HG03439 (cell line): ENCODE data around the gene HDGFL3.

Experiments
- ATAC-seq: cut with Tn5 transposase; IDR thresholded peaks from one replicate; pipeline ENCODE4 v1.9.1; 2021; ENCODE audit warnings: mild to moderate bottlenecking, moderate library complexity; ENCODE audit not compliant: unreplicated experiment

Gene HDGFL3

DNA sequence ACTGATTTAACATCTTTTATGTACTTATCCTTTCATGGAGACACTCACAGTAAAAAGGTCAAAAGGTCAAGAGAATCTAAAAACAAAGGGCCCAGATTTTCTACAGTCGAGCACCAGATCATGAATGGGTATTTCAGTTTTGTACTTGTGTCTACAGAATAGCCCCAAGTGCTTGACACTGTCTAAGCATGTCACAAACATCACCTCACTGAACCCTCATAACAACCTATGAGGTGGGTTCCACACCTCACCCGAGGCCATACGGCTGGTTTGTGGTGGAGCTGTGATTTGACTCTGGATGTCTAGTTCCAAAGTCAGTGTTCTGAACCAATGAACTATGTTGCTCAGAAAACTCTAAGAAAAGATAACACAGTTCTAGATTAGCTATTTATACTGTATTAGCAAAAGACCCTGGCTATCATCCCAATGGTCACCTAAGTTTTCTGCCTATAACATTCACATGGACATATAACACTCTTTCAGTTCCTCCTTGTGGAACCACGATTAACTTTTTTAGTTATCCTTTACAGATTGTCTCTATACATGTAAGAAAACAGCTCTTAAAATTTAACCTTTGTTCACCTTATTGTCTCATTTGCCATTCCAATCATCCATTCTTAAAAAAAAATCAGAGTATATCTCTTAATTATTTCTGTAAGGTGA, 74.6 kb downstream of the HDGFL3 start:
- no peak for ATAC-seq

DNA sequence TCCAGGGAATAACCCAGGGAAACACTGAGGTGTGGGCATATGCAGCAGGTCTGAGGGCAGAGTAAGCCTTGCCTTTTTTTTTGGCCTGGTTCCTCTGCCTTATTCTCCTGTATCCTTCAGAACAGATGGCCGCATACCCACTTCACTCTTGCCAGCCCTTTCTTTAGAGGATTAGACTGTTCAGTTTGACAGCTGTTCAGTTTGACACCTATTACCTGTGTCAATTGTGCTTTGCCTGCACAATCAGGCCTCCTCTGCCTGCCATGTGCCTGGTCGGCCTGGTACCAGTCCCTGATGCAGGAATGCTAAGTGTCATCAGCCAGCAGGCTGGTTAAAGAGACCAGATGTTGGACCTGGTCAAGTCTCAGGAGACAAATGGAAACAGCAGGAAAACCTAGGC, 77.8 kb downstream of the HDGFL3 start:
- no peak for ATAC-seq

DNA sequence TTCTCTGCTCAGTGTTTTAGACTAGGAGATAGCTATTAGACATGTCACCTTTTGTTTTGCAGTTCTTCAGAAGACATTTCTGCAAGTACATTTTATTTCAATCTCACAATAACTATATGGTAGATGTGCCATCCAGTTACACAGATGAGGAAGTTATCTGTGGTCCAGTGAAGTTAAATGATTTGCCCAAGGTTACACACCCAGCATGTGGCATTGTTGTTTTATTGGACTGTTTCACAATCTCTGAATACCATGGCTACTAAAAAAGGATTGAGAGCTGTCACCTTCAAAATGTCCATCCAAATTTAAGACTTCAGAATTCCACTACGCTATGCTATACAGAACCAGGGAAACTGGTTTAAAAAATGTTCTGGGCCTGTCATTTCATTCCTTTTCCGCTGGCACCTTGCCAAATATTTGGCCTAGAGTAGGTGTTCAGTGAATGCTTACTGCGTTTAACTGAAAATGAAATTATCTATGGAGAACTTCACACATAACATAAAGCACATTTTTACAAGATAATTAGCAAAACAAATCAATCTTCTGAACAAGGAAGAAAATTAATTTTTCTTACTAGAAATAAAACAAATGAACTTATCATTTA, 80.0 kb downstream of the HDGFL3 start:
- no peak for ATAC-seq

DNA sequence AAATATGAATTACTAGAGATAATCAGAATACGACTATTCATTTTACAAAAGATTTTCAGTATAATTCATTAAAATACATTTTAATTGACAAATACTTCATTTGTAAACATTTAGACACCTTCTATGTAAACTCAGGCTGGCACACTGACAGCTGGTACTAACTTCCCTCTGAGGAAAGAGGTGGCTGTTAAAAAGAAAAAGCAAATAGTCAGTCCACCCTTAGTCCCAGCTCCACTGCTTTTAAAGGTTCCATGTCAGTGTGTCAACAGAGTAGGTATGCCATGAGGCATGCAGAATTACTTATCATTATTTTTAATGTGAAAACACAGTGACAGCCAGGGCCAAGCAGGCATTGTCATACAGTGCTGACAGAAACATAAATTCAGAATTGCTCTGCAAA, 84.1 kb downstream of the HDGFL3 start:
- no peak for ATAC-seq

DNA sequence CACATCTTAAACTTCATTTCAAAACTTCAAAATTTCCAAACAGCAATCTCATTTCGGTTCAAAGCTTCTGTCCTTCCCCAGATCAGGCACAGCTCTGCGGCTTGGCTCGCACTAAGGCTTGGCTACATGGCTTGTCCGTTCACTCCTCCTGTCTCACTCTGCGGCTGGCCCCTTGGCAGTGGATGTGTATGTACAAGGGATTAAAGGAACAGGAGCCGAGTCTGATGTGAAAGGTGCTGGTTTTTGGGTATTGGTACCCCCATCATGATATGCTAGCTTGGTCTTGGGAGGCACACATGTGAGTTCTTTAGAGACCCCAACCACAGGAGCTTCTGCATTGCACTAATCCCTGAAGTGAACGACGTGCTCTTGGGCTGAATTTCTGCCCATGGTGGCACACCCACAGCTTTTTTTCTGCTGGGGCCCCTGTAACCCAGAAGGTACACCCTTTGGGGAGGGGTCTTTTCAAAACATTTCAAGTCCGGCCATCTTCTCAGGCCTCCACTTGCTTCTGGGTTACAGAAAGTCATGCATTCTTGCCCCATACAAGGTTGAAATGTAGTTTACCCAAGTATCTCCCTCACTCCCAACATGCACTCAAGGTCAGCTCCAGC, 87.5 kb downstream of the HDGFL3 start:
- ATAC-seq = no peak

DNA sequence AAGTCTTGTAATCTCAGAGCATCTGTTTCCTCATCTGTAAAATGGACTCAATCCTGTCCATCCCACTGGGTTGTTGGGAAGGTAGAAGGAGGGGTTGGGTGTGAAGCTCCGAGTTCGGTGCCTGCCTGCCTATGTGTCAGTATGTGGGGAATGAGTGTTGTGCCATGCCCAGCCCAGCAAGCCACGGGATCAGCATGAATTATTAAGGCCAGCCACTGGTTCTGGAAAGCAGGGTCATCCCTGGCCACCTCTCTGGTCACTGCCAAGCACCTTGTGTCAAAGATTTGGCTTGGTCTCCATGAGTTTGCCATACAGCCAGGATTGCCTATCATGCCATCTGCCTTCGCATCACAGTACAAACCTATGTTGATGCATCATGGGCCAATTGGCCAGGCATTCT, 88.7 kb downstream of the HDGFL3 start:
- ATAC-seq = no peak

DNA sequence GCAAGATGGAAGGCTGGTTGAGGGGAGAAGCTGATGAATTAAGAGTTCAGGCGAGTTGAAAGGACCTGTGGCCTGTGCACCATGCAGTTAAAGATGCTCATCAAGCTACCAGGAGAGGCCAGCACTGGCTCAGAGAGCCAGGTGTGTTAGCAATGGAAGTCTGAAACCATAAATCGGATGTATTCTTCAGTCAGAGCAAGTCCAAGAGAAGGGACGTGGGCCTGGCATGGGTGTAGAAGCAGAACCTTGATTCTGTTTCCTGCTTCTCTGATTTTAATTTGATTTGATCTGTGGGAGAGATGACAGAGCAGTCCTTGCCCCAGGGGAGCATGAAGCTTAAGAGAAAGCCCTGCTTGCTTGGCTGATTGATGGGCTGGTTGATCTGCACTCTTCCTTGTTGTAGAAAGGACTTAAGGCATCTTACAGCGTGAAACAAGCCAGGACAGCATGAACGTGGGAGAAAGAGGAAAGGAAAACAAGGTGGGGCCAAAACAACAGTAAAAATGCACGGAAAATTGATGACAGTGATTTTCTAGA, 89.3 kb downstream of the HDGFL3 start:
- no peak for ATAC-seq

DNA sequence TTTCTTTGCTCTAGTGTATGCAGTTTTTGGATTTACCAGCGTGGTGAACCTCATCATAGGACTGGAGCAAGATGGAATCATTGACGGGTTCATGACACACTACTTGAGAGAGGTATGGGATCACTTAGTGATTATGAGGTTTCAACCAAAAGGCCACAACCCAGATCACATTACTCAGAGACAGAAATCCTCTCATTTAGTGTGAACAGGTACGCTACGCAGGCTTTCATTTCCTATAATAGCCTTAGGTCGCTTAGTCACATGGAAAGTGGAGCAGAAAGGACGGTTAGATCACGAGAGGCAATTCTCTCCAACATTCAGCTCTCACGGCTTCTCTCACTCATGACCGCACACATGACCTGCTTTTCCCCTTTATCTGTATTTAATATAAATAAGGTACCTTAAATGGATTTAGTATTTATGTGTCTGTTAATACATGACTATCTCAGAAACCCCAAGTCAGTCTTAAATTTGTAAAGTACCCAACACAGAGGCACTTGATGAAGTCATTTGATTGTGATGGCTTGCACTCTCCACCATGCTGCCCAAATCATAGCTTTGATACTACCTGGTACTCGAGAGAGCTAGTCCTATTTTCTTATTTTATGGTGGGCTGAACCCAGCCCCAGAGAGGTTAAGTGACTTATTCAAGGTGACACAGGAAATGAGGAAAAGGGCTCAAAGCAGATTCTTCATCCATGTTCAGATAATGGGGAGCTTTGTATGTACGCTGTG, 91.6 kb downstream of the HDGFL3 start:
- ATAC-seq = peak; percentile 66

DNA sequence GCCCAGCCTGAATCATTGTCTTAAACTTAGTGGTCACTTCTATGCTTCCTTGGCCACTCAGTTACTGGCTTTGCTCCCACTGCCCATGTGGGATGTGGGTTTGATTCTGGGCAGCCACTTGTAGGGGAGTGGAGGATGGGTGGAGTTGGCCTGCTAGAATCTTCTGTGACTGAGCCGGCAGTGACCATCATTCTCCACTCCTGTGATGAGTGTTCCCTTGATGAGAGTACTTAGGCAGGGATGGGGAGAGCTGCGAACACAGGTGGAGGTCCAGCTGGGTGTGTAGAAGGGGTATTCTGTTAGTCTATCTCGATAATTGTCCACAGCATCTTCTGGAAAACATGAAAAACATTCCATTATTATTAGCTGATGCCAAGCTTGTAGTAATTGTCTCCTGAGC, 92.2 kb downstream of the HDGFL3 start:
- ATAC-seq = peak; percentile 12

DNA sequence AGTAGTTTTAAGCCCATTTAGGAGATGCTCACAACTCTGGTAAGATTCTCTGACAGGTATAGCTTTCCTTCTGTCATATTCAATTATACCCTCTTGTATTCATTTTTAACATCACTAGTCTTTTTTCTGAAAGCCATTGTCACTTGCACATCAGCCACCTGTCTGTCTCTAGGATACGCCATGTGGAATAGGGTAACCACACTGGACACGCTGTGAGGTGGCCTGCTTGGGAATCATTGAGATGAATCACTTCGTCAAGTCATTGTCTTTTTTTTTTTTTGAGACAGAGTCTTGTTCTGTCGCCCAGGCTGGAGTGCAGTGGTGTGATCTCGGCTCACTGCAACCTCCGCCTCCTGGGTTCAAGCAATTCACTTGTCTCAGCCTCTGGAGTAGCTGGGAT, 92.8 kb downstream of the HDGFL3 start:
- no peak for ATAC-seq

DNA sequence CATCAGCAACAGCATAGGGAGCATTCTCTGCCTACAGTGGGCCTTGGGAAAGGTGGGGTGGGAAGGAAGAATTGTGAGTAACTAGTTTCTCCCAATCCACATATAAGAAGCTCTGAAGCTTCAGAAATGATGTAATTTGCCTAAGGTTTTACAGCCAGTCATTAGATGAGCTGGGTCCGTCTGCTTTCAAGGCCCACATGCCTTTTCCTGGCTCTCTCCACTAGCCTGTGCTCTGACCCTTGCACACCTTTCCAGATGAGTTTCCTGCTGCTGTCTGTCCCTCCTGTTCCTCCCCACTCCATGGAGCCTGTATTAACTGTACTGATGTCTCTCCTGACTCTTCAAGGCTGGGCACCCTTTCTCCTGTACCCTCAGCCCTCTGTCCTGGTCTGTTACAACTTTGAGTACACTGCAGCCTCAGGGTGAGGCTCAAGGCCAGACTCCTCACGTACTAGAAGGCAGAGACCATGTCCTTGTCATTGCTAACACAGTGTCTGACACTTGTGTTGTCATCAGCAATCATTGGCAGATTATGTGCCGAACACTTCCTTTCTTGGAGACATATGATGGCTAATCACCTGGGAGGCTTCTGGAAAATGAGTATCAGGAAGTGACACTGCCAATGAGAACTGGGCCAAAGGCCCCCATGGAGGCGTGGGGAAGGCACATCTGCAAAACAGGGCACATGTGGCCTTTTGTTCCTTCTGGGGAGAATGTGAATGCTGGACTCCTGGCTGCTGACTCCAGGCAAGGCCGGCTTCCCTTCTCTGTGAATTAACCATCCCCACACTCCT, 93.5 kb downstream of the HDGFL3 start:
- ATAC-seq = no peak

DNA sequence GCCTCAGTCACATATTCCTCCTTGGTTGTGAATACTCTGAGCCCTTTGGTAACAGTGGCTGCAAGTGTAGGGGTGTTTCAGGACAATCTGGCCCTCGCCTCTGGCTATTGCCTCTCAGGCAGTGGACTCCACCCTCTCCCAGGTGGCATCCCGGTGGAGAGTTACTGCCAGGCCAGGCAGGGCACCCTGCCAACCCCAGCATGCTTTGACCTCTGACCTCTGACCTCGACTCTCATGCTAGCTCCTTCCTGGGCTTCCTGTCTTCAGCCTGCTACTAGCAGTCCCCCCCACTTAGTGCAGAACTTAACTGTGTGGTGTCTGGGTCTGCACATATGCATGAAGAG, 94.7 kb downstream of the HDGFL3 start:
- ATAC-seq = no peak

DNA sequence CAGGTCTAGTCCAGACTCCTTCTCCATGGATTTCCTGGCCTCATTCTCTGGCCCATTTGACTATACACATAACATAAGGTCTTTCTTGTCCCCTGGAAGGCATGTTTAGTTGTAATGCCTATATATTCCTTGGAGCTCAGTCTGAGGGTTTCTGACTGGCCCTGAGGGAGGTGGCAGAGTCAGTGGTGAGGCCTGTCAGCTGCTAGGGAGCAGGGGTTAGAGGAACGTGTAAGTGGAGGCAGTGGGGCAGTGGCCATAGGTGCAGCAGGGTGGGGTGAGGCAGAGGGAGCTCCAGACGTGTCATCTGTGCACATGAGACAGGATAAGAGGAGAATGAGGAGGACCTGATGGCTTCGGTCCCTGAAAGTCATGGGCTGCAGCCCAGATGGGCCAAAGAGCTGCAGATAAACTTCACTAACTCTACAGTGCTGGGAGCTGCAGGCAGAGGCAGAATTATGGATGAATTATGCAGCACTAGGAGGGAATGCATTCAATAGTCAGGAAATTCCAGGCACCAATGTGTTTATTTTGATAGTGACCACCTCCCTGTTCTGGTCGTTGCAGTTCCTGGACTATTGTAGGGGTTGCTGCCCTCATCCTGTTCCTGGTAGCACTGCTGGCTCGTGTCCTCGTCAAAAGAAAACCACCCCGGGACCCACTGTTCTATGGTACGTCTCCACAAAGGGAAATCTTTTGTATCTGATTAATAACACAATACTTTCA, 95.2 kb downstream of the HDGFL3 start:
- ATAC-seq = no peak

DNA sequence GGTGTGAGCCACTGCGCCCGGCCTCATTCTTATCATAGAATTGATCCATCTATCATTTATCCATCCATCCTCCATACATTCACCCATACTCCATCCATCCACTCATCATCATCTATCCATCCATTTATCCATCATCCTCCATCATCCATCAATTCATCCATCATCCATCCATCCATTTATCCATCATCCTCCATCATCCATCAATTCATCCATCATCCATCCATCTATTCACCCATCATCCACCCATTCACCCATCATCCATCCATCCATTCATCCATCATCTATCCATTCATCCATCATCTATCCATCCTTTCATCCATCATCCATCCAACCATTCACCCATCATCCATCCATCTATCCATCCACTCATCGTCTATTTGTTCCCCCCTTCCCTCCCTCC, 96.5 kb downstream of the HDGFL3 start:
- ATAC-seq = no peak

DNA sequence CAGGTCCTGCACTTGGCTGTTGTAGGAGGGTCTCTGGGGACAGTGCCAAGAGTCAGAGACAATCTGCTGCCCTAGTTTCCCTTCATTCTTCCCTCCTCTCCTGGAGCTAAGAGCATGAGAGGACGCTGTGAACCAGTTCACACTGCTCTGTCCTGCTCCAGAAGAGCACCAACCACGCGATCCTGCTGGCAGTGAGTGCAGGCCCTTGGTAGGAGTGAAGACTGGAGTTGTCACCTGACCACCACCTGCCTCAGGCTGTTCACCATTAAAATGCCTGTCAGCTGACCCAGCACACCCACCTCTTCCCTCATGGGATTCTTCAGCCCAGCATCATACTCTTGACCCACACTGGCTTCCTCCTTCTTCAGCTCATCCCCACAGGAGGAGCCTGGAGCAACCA, 97.2 kb downstream of the HDGFL3 start:
- ATAC-seq = no peak

DNA sequence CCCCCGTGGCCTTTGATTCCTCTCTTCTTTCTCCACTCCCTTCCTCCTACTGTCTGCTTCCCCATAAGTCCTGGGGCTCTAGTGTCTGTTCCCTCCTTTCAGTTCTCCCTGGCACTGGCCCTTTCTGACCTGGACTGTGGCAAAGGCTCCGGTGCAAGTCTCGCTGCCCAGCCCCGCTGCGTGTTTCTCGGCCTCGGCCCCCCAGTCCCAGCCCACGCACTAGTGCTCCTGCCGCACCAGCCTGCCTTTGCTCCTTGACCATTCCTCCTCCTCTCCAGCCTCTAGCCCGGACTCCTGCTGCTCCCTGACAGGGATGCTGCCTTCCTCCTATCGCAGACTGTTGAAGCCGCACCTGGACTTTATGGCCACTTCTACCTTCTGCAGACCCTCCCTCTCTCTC, 98.1 kb downstream of the HDGFL3 start:
- no peak for ATAC-seq

DNA sequence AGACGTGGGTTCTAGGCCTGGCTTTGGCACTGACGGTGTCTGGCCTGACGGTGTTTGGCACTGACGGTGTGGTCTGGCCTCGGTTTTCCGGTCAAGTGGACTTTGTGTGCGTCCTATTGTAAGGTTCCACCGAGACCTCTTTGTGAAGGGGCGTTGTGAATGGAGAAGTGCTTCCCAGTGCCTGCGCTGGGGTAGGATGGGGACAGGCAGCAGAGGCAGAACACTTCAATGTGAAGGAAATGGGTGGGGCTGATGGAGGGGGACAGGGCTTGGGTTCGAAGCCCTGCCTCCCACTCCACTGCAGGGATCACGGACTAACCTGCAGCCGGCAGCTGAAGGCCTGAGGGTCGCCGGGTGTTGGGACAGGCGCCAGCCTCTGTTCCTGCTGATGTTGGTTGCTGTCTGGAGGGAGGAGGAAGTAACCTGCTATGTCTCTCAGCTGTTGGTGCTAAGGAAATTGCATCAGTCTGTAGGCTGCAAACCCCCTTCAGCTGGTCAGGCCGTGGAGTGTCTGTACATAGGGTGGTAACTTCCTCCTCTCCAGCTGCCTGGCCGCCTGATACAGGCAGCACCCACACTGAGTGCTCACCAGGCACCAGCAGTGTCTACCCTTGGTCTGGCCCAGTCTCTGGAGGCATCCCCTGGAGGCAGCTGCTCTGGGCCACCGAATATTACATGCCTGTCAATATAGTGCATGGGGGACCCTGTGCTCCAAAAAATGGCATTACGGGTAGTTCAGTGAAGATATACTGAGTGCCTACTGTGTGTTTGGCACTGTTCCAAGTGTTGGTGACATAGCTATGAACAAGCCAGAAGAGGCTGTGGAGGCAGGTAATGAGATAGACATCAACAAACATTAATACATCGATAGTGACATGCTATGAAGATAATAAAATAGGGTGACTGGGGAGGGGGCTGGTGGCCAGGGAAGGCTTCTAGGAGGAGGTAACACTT, 99.1 kb downstream of the HDGFL3 start:
- ATAC-seq = peak; percentile 43

DNA sequence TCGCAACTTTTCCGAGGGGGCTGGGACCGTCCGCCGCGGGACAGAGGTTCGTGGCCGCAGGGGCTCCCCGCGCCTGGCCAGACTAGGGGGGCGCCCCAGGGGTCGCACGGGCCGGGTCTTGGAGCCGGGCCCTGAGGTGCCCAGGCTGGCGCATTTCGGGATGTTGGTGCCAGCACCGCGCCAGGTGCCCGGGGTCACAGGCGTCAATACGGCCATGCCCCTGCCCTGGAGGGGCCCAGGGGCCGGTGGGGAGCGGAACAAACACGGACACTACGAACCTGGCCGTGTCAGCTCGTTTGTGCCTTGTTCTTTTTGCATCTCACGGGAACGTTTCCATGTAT, 99.8 kb downstream of the HDGFL3 start:
- ATAC-seq = no peak
